IMR-90 (cell line): ENCODE results near the gene MARCHF7. TPM values are rescaled to one million over a fixed set of nuclear protein-coding genes. Genes with fewer than 3 reads are reported as not detected.

Source experiments
- ATAC-seq: fragments of 200-7000 bp; cut with Tn5 transposase; 2 replicates; pipeline ENCODE4 v1.9.1; 2020; ENCODE audit warnings: low read depth, mild to moderate bottlenecking, moderate library complexity
- BruUV-seq: library from RNA; stranded (reverse); fragments of 400-500 nt; replicated peaks from 2 replicates; lab custom pipeline; 2021; lab: Mats Ljungman, UMichigan
- CTCF ChIA-PET: fragments of 300-600 bp; formaldehyde crosslinking; extraction: SDS; loops from one replicate; lab custom pipeline; 2021; ENCODE audit warnings: antibody characterized with exemption; lab: Yijun Ruan, JAX
- POLR2A ChIA-PET: fragments of 300-600 bp; sonication (Branson Sonifier 250); formaldehyde crosslinking; loops from one replicate; lab custom pipeline; 2022; ENCODE audit warnings: antibody characterized with exemption; ENCODE audit not compliant: unreplicated experiment; lab: Charles Lee
- DNase-seq: peaks from one replicate; pipeline ENCODE4 v3.0.0; 2013
- H2AFZ ChIP-seq: replicated peaks from 2 replicates; pipeline ENCODE3; 2013; ENCODE audit warnings: low read length, mild to moderate bottlenecking; ENCODE audit not compliant: poor library complexity
- H2AK5ac ChIP-seq: 2 replicates; pipeline ENCODE4 v1.6.1; 2013; ENCODE audit warnings: low read depth, low read length, inconsistent platforms
- H2AK9ac ChIP-seq: replicated peaks from 2 replicates; pipeline ENCODE3; 2013; ENCODE audit warnings: mild to moderate bottlenecking, low read depth, low read length, moderate library complexity; ENCODE audit not compliant: poor library complexity
- H2BK120ac ChIP-seq: 2 replicates; pipeline ENCODE4 v1.6.1; 2013; ENCODE audit warnings: low read depth, low read length, inconsistent platforms
- H2BK15ac ChIP-seq: 3 replicates; pipeline ENCODE4 v1.6.1; 2013; ENCODE audit warnings: low read depth, low read length, inconsistent platforms
- H2BK20ac ChIP-seq: 2 replicates; pipeline ENCODE4 v1.6.1; 2013; ENCODE audit warnings: low read depth, mild to moderate bottlenecking, inconsistent platforms, low read length, moderate library complexity
- H2BK5ac ChIP-seq: 2 replicates; pipeline ENCODE4 v1.6.1; 2013; ENCODE audit warnings: mild to moderate bottlenecking, low read depth, low read length, inconsistent platforms; ENCODE audit not compliant: poor library complexity, severe bottlenecking
- H3K14ac ChIP-seq: replicated peaks from 2 replicates; pipeline ENCODE4 v1.6.1; 2013; ENCODE audit warnings: low read depth, low read length, inconsistent platforms
- H3K18ac ChIP-seq: 2 replicates; pipeline ENCODE4 v1.6.1; 2013; ENCODE audit warnings: low read depth, low read length, control low read depth
- H3K23ac ChIP-seq: 2 replicates; pipeline ENCODE4 v1.6.1; 2013; ENCODE audit warnings: low read depth, low read length, inconsistent platforms
- H3K27ac ChIP-seq: 2 replicates; pipeline ENCODE4 v1.5.1; 2013; ENCODE audit warnings: mild to moderate bottlenecking, control low read depth, low read length; ENCODE audit not compliant: insufficient read depth
- H3K27me3 ChIP-seq: 2 replicates; pipeline ENCODE4 v1.6.1; 2013; ENCODE audit warnings: low read length; ENCODE audit not compliant: control insufficient read depth, insufficient read depth
- H3K36me3 ChIP-seq: 2 replicates; pipeline ENCODE4 v1.6.1; 2013; ENCODE audit warnings: low read length, mixed read lengths; ENCODE audit not compliant: control insufficient read depth, insufficient read depth
- H3K4ac ChIP-seq: 2 replicates; pipeline ENCODE4 v1.6.1; 2013; ENCODE audit warnings: low read depth, low read length, inconsistent platforms
- H3K4me1 ChIP-seq: 2 replicates; pipeline ENCODE4 v1.6.1; 2013; ENCODE audit warnings: low read length, mixed read lengths; ENCODE audit not compliant: control insufficient read depth, insufficient read depth
- H3K4me2 ChIP-seq: 2 replicates; pipeline ENCODE4 v1.6.1; 2013; ENCODE audit warnings: low read depth, mild to moderate bottlenecking, control low read depth, low read length, moderate library complexity
- H3K4me3 ChIP-seq: 2 replicates; pipeline ENCODE4 v1.5.1; 2013; ENCODE audit warnings: low read depth, mild to moderate bottlenecking, control low read depth, low read length, moderate library complexity; ENCODE audit not compliant: insufficient read depth
- H3K56ac ChIP-seq: 2 replicates; pipeline ENCODE4 v1.6.1; 2013; ENCODE audit warnings: low read length, inconsistent platforms; ENCODE audit not compliant: insufficient read depth; ENCODE audit errors: extremely low read depth
- H3K79me1 ChIP-seq, 2 experiments: 2 replicates each; pipeline ENCODE4 v1.6.1; 2013; ENCODE audit warnings: low read length in 2 of 2, inconsistent platforms in 1 of 2, low read depth in 1 of 2
- H3K9ac ChIP-seq: 2 replicates; pipeline ENCODE4 v1.6.1; 2013; ENCODE audit warnings: low read depth, low read length, control low read depth
- H3K9me1 ChIP-seq: 2 replicates; pipeline ENCODE4 v1.6.1; 2013; ENCODE audit warnings: low read length, inconsistent platforms; ENCODE audit not compliant: insufficient read depth
- H3K9me3 ChIP-seq: 2 replicates; pipeline ENCODE4 v1.6.1; 2013; ENCODE audit warnings: low read length; ENCODE audit not compliant: control insufficient read depth, insufficient read depth
- H4K20me1 ChIP-seq: 2 replicates; pipeline ENCODE4 v1.6.1; 2013; ENCODE audit warnings: low read length, inconsistent platforms; ENCODE audit not compliant: insufficient read depth
- H4K5ac ChIP-seq: 2 replicates; pipeline ENCODE4 v1.6.1; 2013; ENCODE audit warnings: mild to moderate bottlenecking, low read depth, low read length, control low read depth
- H4K8ac ChIP-seq, 2 experiments: 2 replicates each; pipeline ENCODE4 v1.6.1; 2013; ENCODE audit warnings: low read depth in 2 of 2, low read length in 2 of 2, control low read depth in 1 of 2, inconsistent platforms in 1 of 2
- H4K91ac ChIP-seq: 2 replicates; pipeline ENCODE4 v1.6.1; 2013; ENCODE audit warnings: low read depth, low read length, inconsistent platforms; ENCODE audit not compliant: insufficient read depth
- MXI1 ChIP-seq: IDR thresholded peaks from 2 replicates; pipeline ENCODE4 v1.6.1; 2012; ENCODE audit warnings: low read depth, mild to moderate bottlenecking, low read length, moderate library complexity, borderline replicate concordance
- USF2 ChIP-seq: fragments of 150-350 bp; IDR thresholded peaks from 2 replicates; pipeline ENCODE4 v1.6.1; 2017; ENCODE audit warnings: mild to moderate bottlenecking, antibody characterized with exemption, low read length, low read depth
- WGBS, 2 experiments: methylation state at CpG; one replicate each; pipeline versions ENCODE4 v1.1.5 to v1.1.7; 2013; ENCODE audit warnings: missing lambda C conversion rate in 2 of 2; ENCODE audit not compliant: insufficient read length in 1 of 2; ENCODE audit errors: extremely low coverage in 2 of 2; 5-methylcytosine and 5-hydroxymethylcytosine counted together
- dilution Hi-C: fragments of 300-500 bp; cut with HindIII; formaldehyde crosslinking; loops from one replicate; pipeline ENCODE4 v1.14.3; 2018; ENCODE audit warnings: low sequenced_read_pairs; ENCODE audit not compliant: unreplicated experiment
- in situ Hi-C: fragments of 300-500 bp; cut with MboI; formaldehyde crosslinking; loops from 3 replicates; pipeline ENCODE4 v1.14.3; 2019; ENCODE audit warnings: low sequenced_read_pairs, inconsistent platforms, mixed read lengths
- intact Hi-C: fragments of 100-400 bp; cut with micrococcal nuclease; formaldehyde crosslinking; loops from 2 replicates; pipeline ENCODE4 v1.10.0; 2022
- polyA plus RNA-seq, 3 experiments: library from polyadenylated mRNA; depleted of rRNA; stranded (reverse); fragments of >200 nt; gene quantifications; 2 replicates each; pipeline ENCODE4 v1.2.3, GENCODE V29; 2012; ENCODE audit warnings: low replicate concordance in 1 of 3
- total RNA-seq: library from RNA; depleted of rRNA; stranded (reverse); fragments of >200 nt; gene quantifications from 2 replicates; pipeline ENCODE4 v1.2.3, GENCODE V29; 2012

Gene MARCHF7
- total and polyA plus RNA-seq, 2 of the 4 experiments (the other 2 are of a cell fraction), result 59.1 to 193 TPM

DNA sequence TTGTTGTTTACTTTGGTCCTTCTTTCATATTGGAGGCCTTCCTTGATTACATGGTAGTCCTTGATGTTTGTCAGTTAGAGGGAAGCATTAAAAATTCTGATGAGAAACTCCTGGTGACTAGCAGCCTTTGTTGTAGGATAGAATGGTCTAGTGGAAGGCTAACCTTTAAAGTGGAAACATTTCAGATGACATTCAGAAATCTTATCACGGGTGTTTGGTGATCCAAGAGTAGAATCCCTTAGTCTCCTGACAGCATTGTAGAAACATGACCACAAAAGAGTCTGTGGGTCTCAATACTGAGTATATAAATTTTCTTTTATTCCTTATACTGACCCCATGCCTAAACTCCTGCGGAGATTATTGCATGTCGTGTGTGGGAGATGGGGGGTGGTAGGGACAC lies 13.4 kb downstream of the MARCHF7 start:
- Histone ChIP-seq H3K4me1 (peaks cover 4% of the 10 kb centered on the region), H2AK5ac (no peak overlapping the region), H3K27ac (no peak overlapping the region), H2AFZ (no peak overlapping the region), H3K4me3 (no peak overlapping the region), H4K91ac (no peak overlapping the region), H3K27me3 (no peaks in the 10 kb centered on the region), H3K56ac (no peak overlapping the region), H4K8ac (no peak overlapping the region), H3K23ac (no peak overlapping the region), H4K20me1 (peaks cover 99% of the 10 kb centered on the region), H3K14ac (no peak overlapping the region), H3K4ac (no peak overlapping the region), H3K9me3 (no peaks in the 10 kb centered on the region; the same call in 1 of the 2 replicates), H3K4me2 (no peak overlapping the region), H3K9me1 (peaks cover 3% of the 10 kb centered on the region; the same call in 1 of the 2 replicates), H2BK15ac (no peak overlapping the region), H3K36me3 (peaks cover 23% of the 10 kb centered on the region), H2BK5ac (no peak overlapping the region), H2AK9ac (no peak overlapping the region), H3K9ac (no peak overlapping the region), H3K18ac (no peak overlapping the region), H2BK120ac (no peak overlapping the region), H4K5ac (no peak overlapping the region), H3K79me1 (peaks cover 1 to 12% of the 10 kb centered on the region in 2 experiments; a peak in 2 of 4 replicates), H2BK20ac (no peak overlapping the region)
- ChIA-PET POLR2A (no interaction called here), CTCF (no interaction called here)
- in situ Hi-C loops (no loop called here), intact Hi-C loops (no loop called here), dilution Hi-C loops (no loop called here)
- TF ChIP-seq USF2 (no peak), MXI1 (no peak)
- DNase-seq, result no peak
- WGBS, 2 experiments, result no CpG with 5 or more reads among the region's 3 CpGs
- BruUV-seq, result no TSS peak
- no peak for ATAC-seq
